SKM-1 treated with dmso at 0.1 percent for 144 hours (cell line): ENCODE results near the gene OR52J3.

Source experiments
- DNase-seq: peaks from one replicate; lab custom pipeline; 2025; ENCODE audit not compliant: unreplicated experiment; lab: John Stamatoyannopoulos, UW

Gene OR52J3

DNA sequence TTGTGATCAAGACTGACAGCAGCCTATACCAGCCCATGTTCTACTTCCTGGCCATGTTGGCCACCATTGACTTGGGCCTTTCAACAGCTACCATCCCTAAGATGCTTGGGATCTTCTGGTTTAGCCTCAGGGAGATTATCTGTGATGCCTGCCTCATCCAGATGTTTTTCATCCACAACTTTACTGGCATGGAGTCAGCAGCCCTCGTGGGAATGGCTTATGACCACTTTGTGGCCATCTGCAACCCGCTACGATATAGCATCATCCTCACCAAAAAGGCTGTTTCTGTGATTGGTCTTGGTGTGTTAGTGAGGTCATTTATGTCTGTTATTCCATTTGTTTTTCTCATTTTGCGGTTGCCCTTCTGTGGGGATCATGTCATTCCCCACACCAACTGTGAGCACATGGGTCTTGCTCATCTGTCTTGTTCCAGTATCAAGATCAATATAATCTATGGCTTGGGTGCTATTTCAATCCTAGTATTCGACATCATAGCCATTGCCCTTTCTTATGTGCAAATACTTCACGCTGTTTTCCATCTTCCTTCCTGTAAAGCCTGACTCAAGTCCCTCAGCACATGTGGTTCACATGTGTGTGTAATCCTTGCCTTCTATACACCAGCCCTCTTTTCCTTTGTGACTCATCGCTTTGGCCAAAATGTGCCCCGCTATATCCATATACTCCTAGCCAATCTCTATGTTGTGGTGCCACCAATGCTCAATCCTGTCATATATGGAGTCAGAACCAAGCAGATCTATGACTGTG, 46.7 kb downstream of the OR52J3 start:
- no peak for DNase-seq

DNA sequence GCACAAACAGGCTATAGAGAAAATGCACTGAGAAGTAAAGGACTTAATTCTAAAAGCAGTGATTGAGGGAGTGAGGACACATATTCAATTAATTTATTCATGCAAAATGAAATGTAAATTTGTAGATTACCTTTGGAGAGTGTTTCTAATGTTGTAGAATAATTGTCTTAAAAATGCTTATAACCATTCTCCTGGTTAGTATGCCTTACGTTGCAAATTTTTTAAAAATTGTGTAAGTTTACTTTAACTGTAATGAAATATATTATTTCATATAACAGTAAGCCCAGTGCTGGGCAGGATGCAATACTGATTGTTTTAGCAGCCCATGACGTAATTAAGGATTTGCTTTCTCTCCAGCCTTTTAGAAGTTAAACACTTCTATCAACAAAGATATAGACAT, 49.7 kb downstream of the OR52J3 start:
- DNase-seq = no peak
